GM12875 (cell line): Measurements from ENCODE around the gene KRTAP3-3.

ENCODE experiments used
- H3K4me3 ChIP-seq: one replicate; pipeline ENCODE4 v1.5.1; 2011; ENCODE audit warnings: low read depth, low read length, control low read depth
- CTCF ChIP-seq: IDR thresholded peaks from 2 replicates; pipeline ENCODE4 v1.5.1; 2011; ENCODE audit warnings: low read depth, mild to moderate bottlenecking, control low read depth, inconsistent platforms, low read length, moderate library complexity, borderline replicate concordance; ENCODE audit not compliant: insufficient read depth

KRTAP3-3 gene

GRCh38 chr17:40975516-40975915 is 18.4 kb downstream of the KRTAP3-3 start:
- no peak overlapping the region for H3K4me3 ChIP-seq
- TF ChIP-seq CTCF, result no peak

GRCh38 chr17:40974366-40974765 is 19.6 kb downstream of the KRTAP3-3 start:
- H3K4me3 ChIP-seq, result no peak overlapping the region
- no peak for TF ChIP-seq CTCF

- TF ChIP-seq CTCF, result no peak
- H3K4me3 ChIP-seq, result no peak overlapping the region
Observed at GRCh38 chr17:40967582-40967981, 26.4 kb downstream of the KRTAP3-3 start.

- no peak for TF ChIP-seq CTCF
Observed at GRCh38 chr17:40966848-40967247, 27.1 kb downstream of the KRTAP3-3 start, which contains the start of gene KRT39. Gene KRT39, minus strand, starts transcription at chr17:40966948. Its CDS starts 92 bp downstream, at chr17:40966856.

GRCh38 chr17:40963838-40964237 is 30.1 kb downstream of the KRTAP3-3 start:
- peak; percentile 59; the same call in 1 of the 2 replicates for TF ChIP-seq CTCF
- no peak overlapping the region for H3K4me3 ChIP-seq

More at GRCh38 chr17:40966848-40967247, 27.1 kb downstream of the KRTAP3-3 start, which contains the start of gene KRT39:
- H3K4me3 ChIP-seq, result no peak within 1 kb of the TSS

- no peak for TF ChIP-seq CTCF
- H3K4me3 ChIP-seq, result no peak overlapping the region
Observed at GRCh38 chr17:40962059-40962561, 31.9 kb downstream of the KRTAP3-3 start.

- H3K4me3 ChIP-seq, result no peak overlapping the region
- no peak for TF ChIP-seq CTCF
Observed at GRCh38 chr17:40961591-40961990, 32.4 kb downstream of the KRTAP3-3 start.
